Measurements from ENCODE around the gene TSPAN9. TPM values are rescaled to one million over a fixed set of nuclear protein-coding genes. Genes with fewer than 3 reads are reported as not detected.

TSPAN9 gene
- total RNA-seq, 2 donors from 2014 or later, result 41.9 to 50.0 TPM

GRCh38 chr12:3046441-3047200 is 30.6 kb upstream of the TSPAN9 start:
- Histone ChIP-seq H3K4me1 (replicated peaks) (no peaks in the 10 kb centered on the region), H3K27ac (no peak overlapping the region), H3K4me3 (no peak overlapping the region), H3K27me3 (replicated peaks; ENCODE audit: insufficient read depth) (no peaks in the 10 kb centered on the region), H3K9me3 (no peaks in the 10 kb centered on the region), H3K36me3 (no peaks in the 10 kb centered on the region)
- no peak for TF ChIP-seq POLR2AphosphoS5 (IDR thresholded peaks at IDR 0.05)
- TF ChIP-seq CTCF (IDR thresholded peaks at IDR 0.05), result no peak
- TF ChIP-seq POLR2A (IDR thresholded peaks at IDR 0.05), result no peak
- WGBS, result 83% methylated on average over 17 of the region's 17 CpGs
- DNase-seq (ENCODE audit: low spot score), result no peak
- intact Hi-C loops (cut with DNase I), result no loop called here

GRCh38 chr12:3047961-3048360 is 29.2 kb upstream of the TSPAN9 start:
- no peak for DNase-seq (ENCODE audit: low spot score)
- Histone ChIP-seq H3K27me3 (replicated peaks; ENCODE audit: insufficient read depth) (no peaks in the 10 kb centered on the region), H3K27ac (no peak overlapping the region), H3K4me3 (no peak overlapping the region), H3K4me1 (replicated peaks) (no peaks in the 10 kb centered on the region), H3K36me3 (no peaks in the 10 kb centered on the region), H3K9me3 (no peaks in the 10 kb centered on the region)
- no peak for TF ChIP-seq POLR2AphosphoS5 (IDR thresholded peaks at IDR 0.05)
- no peak for TF ChIP-seq POLR2A (IDR thresholded peaks at IDR 0.05)
- no peak for TF ChIP-seq CTCF (IDR thresholded peaks at IDR 0.05)
- WGBS, result 43% methylated on average over 8 of the region's 8 CpGs
- intact Hi-C loops (cut with DNase I), result no loop called here

DNA sequence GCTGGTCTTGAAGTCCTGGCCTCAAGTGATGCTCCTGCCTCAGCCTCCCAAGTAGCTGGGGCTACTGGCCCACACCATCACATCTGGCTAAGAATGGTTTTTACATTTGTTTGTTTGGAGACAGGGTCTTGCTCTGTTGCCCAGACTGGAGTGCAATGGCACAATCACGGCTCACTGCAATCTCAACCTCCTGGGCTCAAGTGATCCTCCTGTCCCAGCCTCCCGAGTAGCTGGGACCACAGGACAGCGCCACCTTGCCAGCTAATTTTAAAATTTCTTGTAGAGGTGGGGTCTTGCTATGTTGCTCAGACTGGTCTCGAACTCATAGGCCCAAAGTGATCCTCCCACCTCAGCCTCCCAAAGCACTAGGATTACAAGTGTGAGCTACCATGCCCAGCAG is 28.6 kb upstream of the TSPAN9 start:
- Histone ChIP-seq H3K27me3 (replicated peaks; ENCODE audit: insufficient read depth) (no peaks in the 10 kb centered on the region), H3K4me1 (replicated peaks) (no peaks in the 10 kb centered on the region), H3K27ac (no peak overlapping the region), H3K9me3 (no peaks in the 10 kb centered on the region), H3K36me3 (no peaks in the 10 kb centered on the region), H3K4me3 (no peak overlapping the region)
- TF ChIP-seq POLR2A (IDR thresholded peaks at IDR 0.05) (no peak), CTCF (IDR thresholded peaks at IDR 0.05) (no peak), POLR2AphosphoS5 (IDR thresholded peaks at IDR 0.05) (no peak)
- intact Hi-C loops (cut with DNase I), result no loop called here
- DNase-seq (ENCODE audit: low spot score), result no peak
- WGBS, result 99% methylated on average over 4 of the region's 4 CpGs

DNA sequence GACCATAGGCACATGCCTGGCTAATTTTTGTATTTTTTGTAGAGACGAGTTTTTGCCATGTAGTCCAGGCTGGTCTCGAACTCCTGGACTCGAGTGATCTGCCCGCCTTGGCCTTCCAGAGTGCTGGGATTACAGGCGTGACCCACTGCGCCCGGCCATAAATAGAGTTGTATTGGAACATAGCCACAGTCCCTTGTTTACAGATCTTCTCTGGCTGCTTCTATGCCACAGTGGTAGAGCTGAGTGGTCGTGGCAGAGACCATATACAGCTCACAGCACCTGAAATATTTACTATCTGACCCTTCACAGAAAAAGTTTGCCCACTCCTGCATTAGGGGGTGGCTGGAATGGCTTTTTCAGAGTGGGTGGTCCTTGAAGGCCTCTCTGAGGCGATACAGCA is 28.0 kb upstream of the TSPAN9 start:
- H3K27me3 ChIP-seq (replicated peaks; ENCODE audit: insufficient read depth), result no peaks in the 10 kb centered on the region
- 69% methylated on average over 9 of the region's 9 CpGs for WGBS
- no peaks in the 10 kb centered on the region for H3K4me1 ChIP-seq (replicated peaks)
- H3K4me3 ChIP-seq, result no peak overlapping the region
- no peaks in the 10 kb centered on the region for H3K9me3 ChIP-seq
- intact Hi-C loops (cut with DNase I), result no loop called here
- DNase-seq (ENCODE audit: low spot score), result no peak
- no peaks in the 10 kb centered on the region for H3K36me3 ChIP-seq
- TF ChIP-seq CTCF (IDR thresholded peaks at IDR 0.05) (no peak), POLR2A (IDR thresholded peaks at IDR 0.05) (no peak), POLR2AphosphoS5 (IDR thresholded peaks at IDR 0.05) (no peak)
- no peak overlapping the region for H3K27ac ChIP-seq

- 69% methylated on average over 11 of the region's 11 CpGs for WGBS
Observed at GRCh38 chr12:3049611-3050249, 27.4 kb upstream of the TSPAN9 start.

More at GRCh38 chr12:3049611-3050249, 27.4 kb upstream of the TSPAN9 start:
- Histone ChIP-seq H3K4me1 (replicated peaks) (no peaks in the 10 kb centered on the region), H3K36me3 (no peaks in the 10 kb centered on the region), H3K27ac (no peak overlapping the region), H3K27me3 (replicated peaks; ENCODE audit: insufficient read depth) (no peaks in the 10 kb centered on the region), H3K4me3 (no peak overlapping the region), H3K9me3 (no peaks in the 10 kb centered on the region)
- no peak for TF ChIP-seq POLR2A (IDR thresholded peaks at IDR 0.05)
- no peak for TF ChIP-seq CTCF (IDR thresholded peaks at IDR 0.05)
- no peak for TF ChIP-seq POLR2AphosphoS5 (IDR thresholded peaks at IDR 0.05)
- no peak for DNase-seq (ENCODE audit: low spot score)
- intact Hi-C loops (cut with DNase I), result no loop called here
